GM21447 (cell line): Measurements from ENCODE around the gene RPTOR.
A peak's percentile ranks its signal among the peaks of the same experiment; 100 is the strongest.

Source experiments
- ATAC-seq: cut with Tn5 transposase; IDR thresholded peaks from one replicate; pipeline ENCODE4 v1.9.1; 2021; ENCODE audit not compliant: unreplicated experiment

RPTOR gene

GRCh38 chr17:80822700-80823410 lies 278.2 kb downstream of the RPTOR start:
- ATAC-seq, result no peak

- no peak for ATAC-seq
Observed at GRCh38 chr17:80824549-80825470, 280.2 kb downstream of the RPTOR start.

GRCh38 chr17:80825471-80826345 lies 281.1 kb downstream of the RPTOR start:
- ATAC-seq, result no peak

GRCh38 chr17:80826346-80826954 lies 281.8 kb downstream of the RPTOR start:
- ATAC-seq, result no peak

- ATAC-seq, result no peak
Observed at GRCh38 chr17:80826955-80827645, 282.5 kb downstream of the RPTOR start.

GRCh38 chr17:80827646-80828643 lies 283.3 kb downstream of the RPTOR start:
- no peak for ATAC-seq

GRCh38 chr17:80829166-80829813 lies 284.7 kb downstream of the RPTOR start:
- no peak for ATAC-seq

GRCh38 chr17:80830020-80830780 lies 285.6 kb downstream of the RPTOR start:
- ATAC-seq, result no peak

- no peak for ATAC-seq
Observed at GRCh38 chr17:80831491-80831890, 286.9 kb downstream of the RPTOR start.

- no peak for ATAC-seq
Observed at GRCh38 chr17:80832266-80832676, 287.6 kb downstream of the RPTOR start.

GRCh38 chr17:80832888-80833583 lies 288.4 kb downstream of the RPTOR start:
- ATAC-seq, result peak; percentile 84

GRCh38 chr17:80833952-80834892 lies 289.6 kb downstream of the RPTOR start:
- ATAC-seq, result no peak

GRCh38 chr17:80834893-80835275 lies 290.2 kb downstream of the RPTOR start:
- no peak for ATAC-seq

GRCh38 chr17:80835816-80836657 lies 291.4 kb downstream of the RPTOR start:
- ATAC-seq, result no peak

- no peak for ATAC-seq
Observed at GRCh38 chr17:80836658-80836965, 292.0 kb downstream of the RPTOR start.
